ENCODE data around the gene PARVB. TPM values are rescaled to one million over a fixed set of nuclear protein-coding genes. Genes with fewer than 3 reads are reported as not detected.

PARVB gene
- total RNA-seq, 2 donors from 2014 or later, result 7.3 to 9.2 TPM

- Histone ChIP-seq H3K4me3 (no peak overlapping the region), H3K9me3 (no peaks in the 10 kb centered on the region), H3K36me3 (replicated peaks in 1 of 2; ENCODE audit: insufficient read depth in 1 of 2, low read depth in 2 of 2) (no peaks in the 10 kb centered on the region), H3K27me3 (no peaks in the 10 kb centered on the region), H3K4me1 (no peaks in the 10 kb centered on the region), H3K27ac (no peak overlapping the region)
- TF ChIP-seq CTCF (IDR thresholded peaks at IDR 0.05) (no peak), POLR2A (IDR thresholded peaks at IDR 0.05) (no peak)
- intact Hi-C loops (cut with DNase I), result no loop called here
- WGBS, 2 donors, result 61 to 70% methylated on average over 3 of the region's 3 CpGs
- ATAC-seq (no peak), DNase-seq (no peak)
These were observed 189.5 kb downstream of the PARVB start for GRCh38 chr22:44213489-44214043.

- no peaks in the 10 kb centered on the region for H3K9me3 ChIP-seq
- no peaks in the 10 kb centered on the region for H3K27me3 ChIP-seq
- no peaks in the 10 kb centered on the region for H3K4me1 ChIP-seq
- no peaks in the 10 kb centered on the region for H3K36me3 ChIP-seq (replicated peaks in 1 of 2; ENCODE audit: insufficient read depth in 1 of 2, low read depth in 2 of 2)
- DNase-seq (no peak), ATAC-seq (no peak)
- TF ChIP-seq POLR2A (IDR thresholded peaks at IDR 0.05) (no peak), CTCF (IDR thresholded peaks at IDR 0.05) (no peak)
- WGBS, 2 donors, result 75 to 83% methylated on average over 2 to 3 of the region's 3 CpGs
- intact Hi-C loops (cut with DNase I), result no loop called here
- no peak overlapping the region for H3K4me3 ChIP-seq
- H3K27ac ChIP-seq, result no peak overlapping the region
These were observed 190.1 kb downstream of the PARVB start for GRCh38 chr22:44214187-44214586.

GRCh38 chr22:44214764-44215163, 190.7 kb downstream of the PARVB start:
- Histone ChIP-seq H3K36me3 (replicated peaks in 1 of 2; ENCODE audit: insufficient read depth in 1 of 2, low read depth in 2 of 2) (no peaks in the 10 kb centered on the region), H3K27ac (no peak overlapping the region), H3K4me1 (no peaks in the 10 kb centered on the region), H3K27me3 (no peaks in the 10 kb centered on the region), H3K9me3 (no peaks in the 10 kb centered on the region), H3K4me3 (no peak overlapping the region)
- no peak for TF ChIP-seq CTCF (IDR thresholded peaks at IDR 0.05)
- TF ChIP-seq POLR2A (IDR thresholded peaks at IDR 0.05), result no peak
- WGBS, 2 donors, result 66 to 69% methylated on average over 5 to 6 of the region's 6 CpGs
- intact Hi-C loops (cut with DNase I), result no loop called here
- DNase-seq (no peak), ATAC-seq (no peak)

GRCh38 chr22:44215287-44215686, 191.2 kb downstream of the PARVB start:
- TF ChIP-seq POLR2A (IDR thresholded peaks at IDR 0.05) (no peak), CTCF (IDR thresholded peaks at IDR 0.05) (no peak)
- H3K27me3 ChIP-seq, result no peaks in the 10 kb centered on the region
- WGBS, 2 donors, result 77 to 82% methylated on average over 4 of the region's 4 CpGs
- intact Hi-C loops (cut with DNase I), result no loop called here
- H3K9me3 ChIP-seq, result no peaks in the 10 kb centered on the region
- H3K36me3 ChIP-seq (replicated peaks in 1 of 2; ENCODE audit: insufficient read depth in 1 of 2, low read depth in 2 of 2), result no peaks in the 10 kb centered on the region
- DNase-seq (no peak), ATAC-seq (no peak)
- no peak overlapping the region for H3K4me3 ChIP-seq
- H3K4me1 ChIP-seq, result no peaks in the 10 kb centered on the region
- H3K27ac ChIP-seq, result no peak overlapping the region

- H3K9me3 ChIP-seq, result no peaks in the 10 kb centered on the region
- TF ChIP-seq CTCF (IDR thresholded peaks at IDR 0.05), result no peak
- TF ChIP-seq POLR2A (IDR thresholded peaks at IDR 0.05), result no peak
- no peak overlapping the region for H3K27ac ChIP-seq
- no peak overlapping the region for H3K4me3 ChIP-seq
- intact Hi-C loops (cut with DNase I), result no loop called here
- 59 to 64% methylated on average over 7 of the region's 7 CpGs for WGBS, 2 donors
- H3K4me1 ChIP-seq, result no peaks in the 10 kb centered on the region
- ATAC-seq, result no peak
- H3K27me3 ChIP-seq, result no peaks in the 10 kb centered on the region
- H3K36me3 ChIP-seq (replicated peaks in 1 of 2; ENCODE audit: insufficient read depth in 1 of 2, low read depth in 2 of 2), result no peaks in the 10 kb centered on the region
- DNase-seq, result no peak
These were observed 193.2 kb downstream of the PARVB start for GRCh38 chr22:44217346-44217745.

Data from body of pancreas (tissue), 4 donors.